AG04450 (cell line): ENCODE measurements around the gene FGD5. TPM values are rescaled to one million over a fixed set of nuclear protein-coding genes. Genes with fewer than 3 reads are reported as not detected.

Experiments used
- CTCF ChIA-PET: fragments of 300-600, 350-600 bp; formaldehyde crosslinking; extraction: SDS; loops from one replicate; lab custom pipeline; 2022; ENCODE audit warnings: antibody characterized with exemption, inconsistent platforms; lab: Charles Lee
- POLR2A ChIA-PET: fragments of 350-600 bp; formaldehyde crosslinking; extraction: SDS; loops from one replicate; lab custom pipeline; 2021; ENCODE audit warnings: antibody characterized with exemption, inconsistent platforms; lab: Yijun Ruan, JAX
- DNase-seq: peaks from one replicate; pipeline ENCODE4 v3.0.0-alpha.2; 2011; ENCODE audit warnings: low read depth, low spot score
- H3K27ac ChIP-seq: one replicate; pipeline ENCODE4 v1.5.1; 2012; ENCODE audit warnings: low read depth, low read length, control low read depth
- H3K27me3 ChIP-seq: one replicate; pipeline ENCODE4 v1.6.0; 2012; ENCODE audit warnings: low read length; ENCODE audit not compliant: control insufficient read depth, insufficient read depth
- H3K4me3 ChIP-seq: 2 replicates; pipeline ENCODE4 v1.5.1; 2011; ENCODE audit warnings: mild to moderate bottlenecking, low read depth, low read length, control low read depth
- H3K9me3 ChIP-seq: 2 replicates; pipeline ENCODE4 v1.5.1; 2012; ENCODE audit warnings: low read length; ENCODE audit not compliant: control insufficient read depth, insufficient read depth
- CTCF ChIP-seq: IDR thresholded peaks from 2 replicates; pipeline ENCODE4 v1.5.1; 2011; ENCODE audit warnings: low read depth, low read length, control low read depth, inconsistent platforms
- polyA plus RNA-seq: library from polyadenylated mRNA; depleted of rRNA; stranded (reverse); fragments of >200 nt; gene quantifications from 2 replicates; pipeline ENCODE4 v1.2.3, GENCODE V29; 2011

FGD5 gene
- polyA plus RNA-seq, 1 experiment: not detected

- TF ChIP-seq CTCF: no peak
- CTCF ChIA-PET: no interaction called here
- POLR2A ChIA-PET: no interaction called here
- Histone ChIP-seq H3K9me3 (no peaks in the 10 kb centered on the region), H3K4me3 (no peak overlapping the region), H3K27ac (no peak overlapping the region), H3K27me3 (peaks cover 16% of the 10 kb centered on the region)
- DNase-seq: no peak
Observed at GRCh38 chr3:14885307-14885706, 66.5 kb downstream of the FGD5 start.

- no peak overlapping the region for H3K4me3 ChIP-seq
- no peak overlapping the region for H3K27ac ChIP-seq
- peaks cover 16% of the 10 kb centered on the region for H3K27me3 ChIP-seq
- ChIA-PET POLR2A (no interaction called here), CTCF (no interaction called here)
- no peak for TF ChIP-seq CTCF
- no peaks in the 10 kb centered on the region for H3K9me3 ChIP-seq
- no peak for DNase-seq
Observed at GRCh38 chr3:14886101-14886500, 67.3 kb downstream of the FGD5 start.

DNA sequence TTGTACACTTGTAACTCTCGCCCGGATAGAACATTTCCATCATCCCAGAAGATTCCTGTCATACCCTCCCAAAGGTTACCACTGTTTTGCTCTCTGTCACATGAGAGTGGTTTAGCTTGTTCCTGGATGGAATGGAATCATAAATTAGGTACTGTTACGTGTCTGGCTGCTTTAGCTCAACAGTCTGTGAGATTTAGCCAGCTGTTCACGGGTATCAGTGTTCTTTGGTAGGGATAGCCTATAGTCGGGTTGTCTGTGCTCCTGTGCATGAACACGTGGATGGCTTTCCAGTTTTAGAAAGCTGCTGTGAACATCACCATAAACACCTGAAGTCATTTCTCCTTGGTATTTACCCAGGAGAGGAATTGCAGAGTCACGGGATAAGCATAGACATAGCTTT, 70.4 kb downstream of the FGD5 start:
- ChIA-PET CTCF (no interaction called here), POLR2A (no interaction called here)
- H3K4me3 ChIP-seq: no peak overlapping the region
- no peak overlapping the region for H3K27ac ChIP-seq
- no peak for TF ChIP-seq CTCF
- H3K9me3 ChIP-seq: no peaks in the 10 kb centered on the region
- DNase-seq: no peak
- H3K27me3 ChIP-seq: peaks cover 16% of the 10 kb centered on the region

GRCh38 chr3:14889943-14890342, 71.2 kb downstream of the FGD5 start:
- DNase-seq: no peak
- ChIA-PET POLR2A (no interaction called here), CTCF (no interaction called here)
- Histone ChIP-seq H3K4me3 (no peak overlapping the region), H3K9me3 (no peaks in the 10 kb centered on the region), H3K27ac (no peak overlapping the region), H3K27me3 (peaks cover 16% of the 10 kb centered on the region)
- no peak for TF ChIP-seq CTCF

DNA sequence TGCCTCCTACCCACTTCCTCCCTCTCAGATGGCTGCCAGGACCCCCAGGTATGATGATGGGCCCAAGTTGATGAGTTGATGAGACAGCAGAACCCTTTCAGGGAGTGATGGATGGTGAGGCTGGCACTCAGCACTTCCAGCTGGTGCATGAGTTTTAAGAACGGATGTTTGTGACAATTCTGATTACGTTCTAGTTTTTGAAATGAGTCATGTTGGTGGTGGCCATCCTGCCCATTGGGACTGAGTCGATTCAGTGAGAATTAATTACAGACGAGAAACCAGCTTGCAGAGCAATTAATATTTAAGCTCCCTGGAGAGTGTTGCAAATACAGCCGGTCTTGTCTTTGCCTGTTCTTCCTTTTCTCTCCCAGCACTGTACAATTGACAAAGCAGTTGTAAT, 71.7 kb downstream of the FGD5 start:
- POLR2A ChIA-PET: no interaction called here
- Histone ChIP-seq H3K27ac (no peak overlapping the region), H3K9me3 (no peaks in the 10 kb centered on the region), H3K27me3 (peaks cover 10% of the 10 kb centered on the region), H3K4me3 (no peak overlapping the region)
- CTCF ChIA-PET: no interaction called here
- DNase-seq: no peak
- no peak for TF ChIP-seq CTCF
